BLaER1 treated with 17β-estradiol and CSF1 and Interleukin-3, amounts not matched to agents 10 nM and 100 nM (cell line): ENCODE measurements around the gene CENPN.
A peak's percentile ranks its signal among the peaks of the same experiment; 100 is the strongest.

Experiments used
- H3K27ac ChIP-seq, 11 experiments: shearing (Covaris generic); formaldehyde crosslinking; 2 replicates each; pipeline ENCODE4 v1.8.1; 2022
- H3K27me3 ChIP-seq, 11 experiments: shearing (Covaris generic); formaldehyde crosslinking; 2 replicates each; pipeline ENCODE4 v1.8.1; 2022
- H3K36me3 ChIP-seq, 11 experiments: shearing (Covaris generic); formaldehyde crosslinking; 2 replicates each; pipeline ENCODE4 v1.8.1; 2022
- H3K4me1 ChIP-seq, 10 experiments: shearing (Covaris generic); formaldehyde crosslinking; 2 replicates each; pipeline ENCODE4 v1.8.1; 2022
- H3K4me2 ChIP-seq, 11 experiments: shearing (Covaris generic); formaldehyde crosslinking; 2 replicates each; pipeline ENCODE4 v1.8.1; 2022
- H3K4me3 ChIP-seq, 10 experiments: shearing (Covaris generic); formaldehyde crosslinking; 2 replicates each; pipeline ENCODE4 v1.8.1; 2022
- H3K9ac ChIP-seq, 11 experiments: shearing (Covaris generic); formaldehyde crosslinking; 2 replicates each; pipeline ENCODE4 v1.8.1; 2022
- H3K9me3 ChIP-seq, 11 experiments: shearing (Covaris generic); formaldehyde crosslinking; replicated peaks in 1 of 11; 2 replicates each; pipeline ENCODE4 v1.8.1; 2022
- H4K20me1 ChIP-seq, 11 experiments: shearing (Covaris generic); formaldehyde crosslinking; 2 replicates each; pipeline ENCODE4 v1.8.1; 2022
- Cebpa-rat ChIP-seq, 11 experiments: shearing (Covaris generic); IDR thresholded peaks; 2 replicates each; pipeline ENCODE4 v1.8.1; 2022

The CENPN gene

DNA sequence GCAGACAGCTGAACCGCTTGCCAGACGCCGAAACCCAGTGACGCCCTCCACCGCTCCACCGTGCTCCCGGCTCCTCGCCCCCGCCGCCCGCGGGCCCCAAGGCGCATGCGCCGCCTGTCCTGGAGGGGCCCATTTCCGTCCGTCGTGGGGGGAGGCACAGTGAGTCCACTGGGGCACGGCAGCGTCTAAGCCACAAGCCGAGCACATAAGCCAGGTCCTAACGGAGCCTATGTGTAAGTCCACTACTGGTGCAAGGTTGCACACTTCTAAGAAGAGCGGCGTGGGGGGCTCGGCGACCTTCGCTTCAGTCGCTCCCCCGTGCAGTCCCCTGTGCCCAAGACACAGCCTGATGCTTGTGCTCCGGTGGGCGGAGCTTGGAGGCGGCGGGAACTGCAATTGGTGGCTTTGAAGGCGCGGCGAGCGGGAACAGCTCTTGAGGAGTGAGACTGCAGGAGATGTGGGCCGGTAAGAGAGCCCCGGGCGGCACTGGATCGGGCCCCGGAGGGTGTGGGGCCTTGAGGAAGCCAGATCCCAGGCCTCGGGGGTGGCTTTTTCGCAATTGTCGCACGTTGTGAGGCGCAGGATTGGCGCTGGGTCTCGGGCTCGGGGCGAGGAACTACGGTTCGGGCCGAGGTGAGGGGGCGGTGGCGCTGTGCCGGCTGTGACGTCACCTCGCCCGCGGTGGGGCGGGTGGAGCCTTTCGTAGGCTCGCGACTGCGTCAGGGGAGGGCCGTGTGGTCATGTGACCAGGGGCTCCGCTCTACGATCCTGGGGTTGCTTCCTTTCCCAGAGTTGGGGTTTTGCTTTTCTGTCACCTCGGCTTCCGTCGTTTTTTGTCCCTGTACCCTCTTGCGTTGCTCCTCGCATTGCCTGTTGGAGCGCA lies at the start of gene CENPN, which contains the start of gene CMC2:
Gene CENPN, plus strand, starts transcription at position 402 of the 883 bp plus-strand sequence. CDS start 4,726 bp downstream, outside the sequence.
Gene CMC2, minus strand, starts transcription at position 73 of the 883 bp plus-strand sequence. CDS start 9,491 bp downstream, outside the sequence.
- peaks cover 0 to 37% (median 26%) of the 10 kb centered on the region in 11 experiments; a peak in 19 of 22 replicates for H3K36me3 ChIP-seq
- peaks cover 34 to 42% (median 38%) of the 10 kb centered on the region in 10 experiments for H3K4me1 ChIP-seq
- peak within 1 kb of the TSS; percentile 96 to 99 (median 98) for H3K27ac ChIP-seq
- H3K27me3 ChIP-seq: no peaks in the 10 kb centered on the region
- H3K9me3 ChIP-seq: no peaks in the 10 kb centered on the region
- TF ChIP-seq Cebpa-rat (IDR thresholded peaks at IDR 0.05): no peak
- peak within 1 kb of the TSS; percentile 85 to 98 (median 97) for H3K4me2 ChIP-seq
- H3K9ac ChIP-seq: peak within 1 kb of the TSS; percentile 94 to 99 (median 97)
- peaks cover 0 to 88% (median 51%) of the 10 kb centered on the region in 11 experiments; a peak in 17 of 22 replicates for H4K20me1 ChIP-seq
- H3K4me3 ChIP-seq: peak within 1 kb of the TSS; percentile 79 to 99 (median 90)

DNA sequence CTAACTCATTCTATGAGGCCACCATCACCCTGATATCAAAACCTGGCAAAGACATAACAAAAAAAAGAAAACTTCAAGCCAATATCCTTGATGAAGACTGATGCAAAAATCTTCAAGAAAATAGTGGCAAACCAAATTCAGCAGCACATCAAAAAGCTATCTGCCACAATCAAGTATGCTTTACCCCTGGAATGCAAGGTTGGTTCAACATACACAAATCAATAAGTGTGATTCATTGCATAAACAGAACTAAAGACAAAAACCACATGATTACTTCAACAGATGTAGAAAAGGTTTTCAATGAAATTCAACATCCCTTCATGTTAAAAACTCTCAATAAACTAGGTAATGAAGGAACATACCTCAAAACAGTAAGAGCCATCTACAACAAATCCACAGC lies 48.7 kb upstream of the CENPN start:
- peaks cover 0 to 15% (median 0%) of the 10 kb centered on the region in 11 experiments; a peak in 1 of 22 replicates for H3K36me3 ChIP-seq
- no peak overlapping the region for H3K4me2 ChIP-seq
- H3K4me3 ChIP-seq: no peak overlapping the region
- H3K9ac ChIP-seq: no peak overlapping the region
- H3K27ac ChIP-seq: no peak overlapping the region
- H3K9me3 ChIP-seq: peaks cover 59 to 69% (median 62%) of the 10 kb centered on the region in 11 experiments
- H4K20me1 ChIP-seq: no peaks in the 10 kb centered on the region
- TF ChIP-seq Cebpa-rat (IDR thresholded peaks at IDR 0.05): no peak
- no peaks in the 10 kb centered on the region for H3K27me3 ChIP-seq
- H3K4me1 ChIP-seq: no peaks in the 10 kb centered on the region

DNA sequence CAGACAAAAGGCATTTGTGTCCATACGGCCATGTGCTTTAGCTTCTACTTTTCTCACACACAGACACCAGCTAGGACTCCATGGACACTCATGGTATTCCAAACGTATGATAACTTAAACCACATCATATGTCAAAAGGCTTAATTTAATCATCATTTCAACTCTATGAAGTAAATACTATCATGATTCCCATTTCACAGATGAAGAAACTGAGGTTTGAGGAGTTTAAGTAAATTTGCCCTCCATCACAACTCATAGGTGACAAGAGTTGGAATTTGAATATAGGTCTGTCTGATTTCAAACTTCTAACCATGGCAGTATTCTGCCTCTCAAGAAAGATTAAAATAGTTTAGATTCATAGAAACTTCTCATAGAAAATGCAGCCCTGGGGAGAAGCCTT lies 44.1 kb upstream of the CENPN start:
- TF ChIP-seq Cebpa-rat (IDR thresholded peaks at IDR 0.05): no peak
- Histone ChIP-seq H3K27me3 (no peaks in the 10 kb centered on the region), H3K9ac (no peak overlapping the region), H3K4me2 (no peak overlapping the region), H3K4me1 (no peaks in the 10 kb centered on the region), H3K27ac (no peak overlapping the region), H4K20me1 (no peaks in the 10 kb centered on the region), H3K36me3 (peaks cover 0 to 14% (median 0%) of the 10 kb centered on the region in 11 experiments; a peak in 1 of 22 replicates), H3K9me3 (peaks cover 42 to 44% (median 43%) of the 10 kb centered on the region in 11 experiments), H3K4me3 (no peak overlapping the region)

- Histone ChIP-seq H3K9me3 (peaks cover 27 to 29% (median 28%) of the 10 kb centered on the region in 11 experiments), H4K20me1 (no peaks in the 10 kb centered on the region), H3K36me3 (peaks cover 0 to 13% (median 7%) of the 10 kb centered on the region in 11 experiments; a peak in 19 of 22 replicates), H3K9ac (no peak overlapping the region), H3K4me3 (no peak overlapping the region), H3K27ac (no peak overlapping the region), H3K4me2 (no peak overlapping the region), H3K4me1 (no peaks in the 10 kb centered on the region), H3K27me3 (no peaks in the 10 kb centered on the region)
- TF ChIP-seq Cebpa-rat (IDR thresholded peaks at IDR 0.05): no peak
Measured at GRCh38 chr16:80964351-80964750, 42.7 kb upstream of the CENPN start.

DNA sequence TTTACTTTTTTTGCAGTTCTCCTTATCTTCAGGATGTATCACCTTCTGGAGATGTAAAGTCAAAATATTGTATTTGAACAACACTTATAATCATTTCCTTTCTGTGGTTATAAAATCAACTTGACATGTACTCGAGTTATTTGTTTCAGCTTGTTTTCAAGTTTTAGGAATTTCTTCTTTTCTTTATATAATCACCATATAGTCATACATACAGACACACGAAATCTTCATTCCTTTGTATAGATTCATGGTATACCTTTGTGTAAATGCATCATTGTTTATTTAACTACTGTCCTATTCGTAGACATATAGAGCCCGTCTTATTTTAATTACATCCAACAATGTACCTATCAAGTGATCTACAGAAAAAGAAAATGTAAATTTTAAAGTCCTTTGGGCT lies 40.4 kb upstream of the CENPN start:
- Histone ChIP-seq H3K27me3 (no peaks in the 10 kb centered on the region), H3K27ac (no peak overlapping the region)

GRCh38 chr16:80968386-80969113 lies 38.5 kb upstream of the CENPN start:
- Histone ChIP-seq H3K27me3 (no peaks in the 10 kb centered on the region), H3K4me3 (no peak overlapping the region), H3K4me2 (no peak overlapping the region), H3K36me3 (peaks cover 8 to 41% (median 31%) of the 10 kb centered on the region in 11 experiments), H3K9me3 (no peaks in the 10 kb centered on the region), H3K9ac (no peak overlapping the region), H3K27ac (no peak overlapping the region), H3K4me1 (no peaks in the 10 kb centered on the region), H4K20me1 (no peaks in the 10 kb centered on the region)
- no peak for TF ChIP-seq Cebpa-rat (IDR thresholded peaks at IDR 0.05)

More for the DNA sequence above, 40.4 kb upstream of the CENPN start:
- peaks cover 4 to 6% (median 6%) of the 10 kb centered on the region in 11 experiments; a peak in 21 of 22 replicates for H3K9me3 ChIP-seq
- H3K4me3 ChIP-seq: no peak overlapping the region
- H3K4me1 ChIP-seq: no peaks in the 10 kb centered on the region
- no peaks in the 10 kb centered on the region for H4K20me1 ChIP-seq
- H3K4me2 ChIP-seq: no peak overlapping the region
- no peak overlapping the region for H3K9ac ChIP-seq
- peaks cover 8 to 24% (median 18%) of the 10 kb centered on the region in 11 experiments; a peak in 20 of 22 replicates for H3K36me3 ChIP-seq
- no peak for TF ChIP-seq Cebpa-rat (IDR thresholded peaks at IDR 0.05)

- H3K27ac ChIP-seq: no peak overlapping the region
Measured at GRCh38 chr16:80969114-80969484, 37.9 kb upstream of the CENPN start.

GRCh38 chr16:80971819-80972218 lies 35.2 kb upstream of the CENPN start:
- no peaks in the 10 kb centered on the region for H3K27me3 ChIP-seq
- H3K36me3 ChIP-seq: peaks cover 29 to 72% (median 61%) of the 10 kb centered on the region in 11 experiments
- no peak overlapping the region for H3K9ac ChIP-seq
- no peak for TF ChIP-seq Cebpa-rat (IDR thresholded peaks at IDR 0.05)
- no peaks in the 10 kb centered on the region for H4K20me1 ChIP-seq
- H3K4me3 ChIP-seq: no peak overlapping the region
- H3K4me2 ChIP-seq: no peak overlapping the region
- no peaks in the 10 kb centered on the region for H3K9me3 ChIP-seq
- H3K4me1 ChIP-seq: no peaks in the 10 kb centered on the region
- H3K27ac ChIP-seq: no peak overlapping the region

More at GRCh38 chr16:80969114-80969484, 37.9 kb upstream of the CENPN start:
- H3K4me3 ChIP-seq: no peak overlapping the region
- H3K4me2 ChIP-seq: no peak overlapping the region
- no peaks in the 10 kb centered on the region for H3K4me1 ChIP-seq
- H3K27me3 ChIP-seq: no peaks in the 10 kb centered on the region
- TF ChIP-seq Cebpa-rat (IDR thresholded peaks at IDR 0.05): no peak
- no peak overlapping the region for H3K9ac ChIP-seq
- H3K36me3 ChIP-seq: peaks cover 8 to 46% (median 36%) of the 10 kb centered on the region in 11 experiments
- H3K9me3 ChIP-seq: no peaks in the 10 kb centered on the region
- no peaks in the 10 kb centered on the region for H4K20me1 ChIP-seq

- no peaks in the 10 kb centered on the region for H3K4me1 ChIP-seq
- H3K4me2 ChIP-seq: no peak overlapping the region
- H4K20me1 ChIP-seq: no peaks in the 10 kb centered on the region
- H3K9ac ChIP-seq: no peak overlapping the region
- H3K27ac ChIP-seq: no peak overlapping the region
- no peak overlapping the region for H3K4me3 ChIP-seq
- no peaks in the 10 kb centered on the region for H3K27me3 ChIP-seq
- H3K36me3 ChIP-seq: peaks cover 37 to 77% (median 66%) of the 10 kb centered on the region in 11 experiments
- no peaks in the 10 kb centered on the region for H3K9me3 ChIP-seq
- no peak for TF ChIP-seq Cebpa-rat (IDR thresholded peaks at IDR 0.05)
Measured at GRCh38 chr16:80972611-80973010, 34.4 kb upstream of the CENPN start.
